ENCODE data around the gene PPP2R2C.

Gene PPP2R2C

DNA sequence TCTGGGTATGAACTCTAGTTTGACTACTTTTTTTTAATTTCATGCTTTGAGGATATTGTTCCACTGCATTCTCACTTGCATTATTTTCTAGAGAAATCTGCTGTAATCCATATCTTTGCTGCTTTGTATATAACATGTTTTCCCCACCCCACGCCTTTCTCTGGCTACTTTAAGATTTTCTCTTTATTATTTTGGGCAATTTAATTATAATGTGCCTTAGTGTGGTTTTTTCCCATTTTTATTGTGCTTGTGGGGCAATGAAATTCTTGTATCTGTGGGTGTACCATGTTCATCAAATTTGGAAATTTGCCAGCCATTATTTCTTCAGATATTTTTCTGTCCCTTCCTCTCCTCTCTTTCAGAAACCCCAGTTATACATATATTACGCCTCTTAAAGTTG is 15.1 kb upstream of the PPP2R2C start:
- no peak overlapping the region for H3K27ac ChIP-seq
- no peak overlapping the region for H3K4me3 ChIP-seq
- DNase-seq (ENCODE audit: low spot score): no peak
- no peak for TF ChIP-seq CTCF (IDR thresholded peaks at IDR 0.05)

- no peak for DNase-seq (ENCODE audit: low spot score)
Observed at GRCh38 chr4:6480534-6481088, 8.2 kb upstream of the PPP2R2C start.

DNA sequence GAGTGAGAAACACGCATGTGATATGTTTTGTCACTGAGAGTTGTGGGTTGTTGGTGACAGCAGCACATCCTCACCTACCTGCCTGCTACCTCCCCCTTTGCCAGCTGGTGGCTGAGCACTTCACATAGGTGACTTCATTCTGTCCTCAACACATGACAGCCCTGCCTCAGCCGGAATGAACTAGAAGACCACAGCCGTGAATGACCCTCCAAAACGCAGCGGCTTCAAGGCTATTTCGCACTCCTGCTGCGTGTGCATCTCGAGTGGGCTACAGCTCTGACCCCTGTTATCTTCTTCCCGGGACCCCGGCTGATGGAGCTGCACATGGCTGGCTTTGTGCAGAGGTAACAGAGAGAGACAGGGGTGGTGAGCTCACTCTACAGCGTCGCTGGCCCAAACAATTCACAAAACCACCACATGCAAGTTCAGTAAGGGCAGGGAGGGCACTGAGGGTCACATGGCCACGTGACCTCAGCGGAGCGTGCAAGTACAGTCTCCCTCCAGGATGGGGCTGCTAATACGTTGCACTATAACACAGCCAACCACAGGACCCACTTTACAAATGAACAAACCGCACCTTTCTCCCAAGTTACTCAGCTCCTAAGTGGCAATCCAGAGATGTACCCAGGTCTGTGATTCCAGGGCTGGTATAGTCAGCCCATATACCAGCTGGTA is 6.3 kb upstream of the PPP2R2C start:
- DNase-seq (ENCODE audit: low spot score): peak; percentile 19
- Histone ChIP-seq H3K4me3 (no peak overlapping the region), H3K27ac (no peak overlapping the region)
- no peak for TF ChIP-seq CTCF (IDR thresholded peaks at IDR 0.05)

More at GRCh38 chr4:6480534-6481088, 8.2 kb upstream of the PPP2R2C start:
- Histone ChIP-seq H3K4me3 (no peak overlapping the region), H3K27ac (no peak overlapping the region)
- TF ChIP-seq CTCF (IDR thresholded peaks at IDR 0.05): no peak

- no peak for DNase-seq (ENCODE audit: low spot score)
- H3K27ac ChIP-seq: no peak overlapping the region
- H3K4me3 ChIP-seq: no peak overlapping the region
- TF ChIP-seq CTCF (IDR thresholded peaks at IDR 0.05): no peak
Observed at GRCh38 chr4:6476893-6477292, 4.5 kb upstream of the PPP2R2C start.

DNA sequence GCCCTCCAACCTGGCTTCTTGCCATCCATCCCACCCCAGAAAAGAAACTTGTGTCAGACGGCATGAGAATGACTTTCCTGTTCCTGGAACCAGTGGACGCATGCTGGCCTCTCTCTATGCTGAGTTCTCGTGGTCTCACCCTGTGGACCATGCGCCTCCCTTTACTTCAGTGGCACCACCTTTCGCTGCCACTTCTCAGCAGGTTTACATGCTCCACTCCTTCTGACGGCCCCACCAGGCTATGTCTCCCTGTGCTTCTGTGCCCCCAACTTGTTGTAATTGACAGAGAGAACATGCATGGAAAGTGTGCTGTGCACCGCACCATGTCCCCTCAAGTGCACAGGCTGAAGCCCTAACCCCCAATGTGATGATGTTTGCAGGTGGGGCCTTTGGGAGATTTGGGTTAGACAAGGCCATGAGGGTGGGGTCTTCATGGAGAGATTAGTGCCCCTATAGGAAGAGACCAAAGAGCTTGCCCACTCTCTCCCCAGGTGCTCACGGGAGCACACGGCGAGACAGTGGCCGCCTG is 3.1 kb upstream of the PPP2R2C start:
- Histone ChIP-seq H3K27ac (no peak overlapping the region), H3K4me3 (no peak overlapping the region)
- DNase-seq (ENCODE audit: low spot score): peak; percentile 40
- TF ChIP-seq CTCF (IDR thresholded peaks at IDR 0.05): no peak

GRCh38 chr4:6474705-6475457 is 2.5 kb upstream of the PPP2R2C start:
- peak; percentile 21 for DNase-seq (ENCODE audit: low spot score)
- no peak for TF ChIP-seq CTCF (IDR thresholded peaks at IDR 0.05)
- no peak overlapping the region for H3K4me3 ChIP-seq
- no peak overlapping the region for H3K27ac ChIP-seq
